GM21529 (cell line): Measurements from ENCODE around the gene ARID2.

Source experiments
- ATAC-seq: cut with Tn5 transposase; IDR thresholded peaks from one replicate; pipeline ENCODE4 v1.9.1; 2021; ENCODE audit not compliant: unreplicated experiment

ARID2 gene, protein sequence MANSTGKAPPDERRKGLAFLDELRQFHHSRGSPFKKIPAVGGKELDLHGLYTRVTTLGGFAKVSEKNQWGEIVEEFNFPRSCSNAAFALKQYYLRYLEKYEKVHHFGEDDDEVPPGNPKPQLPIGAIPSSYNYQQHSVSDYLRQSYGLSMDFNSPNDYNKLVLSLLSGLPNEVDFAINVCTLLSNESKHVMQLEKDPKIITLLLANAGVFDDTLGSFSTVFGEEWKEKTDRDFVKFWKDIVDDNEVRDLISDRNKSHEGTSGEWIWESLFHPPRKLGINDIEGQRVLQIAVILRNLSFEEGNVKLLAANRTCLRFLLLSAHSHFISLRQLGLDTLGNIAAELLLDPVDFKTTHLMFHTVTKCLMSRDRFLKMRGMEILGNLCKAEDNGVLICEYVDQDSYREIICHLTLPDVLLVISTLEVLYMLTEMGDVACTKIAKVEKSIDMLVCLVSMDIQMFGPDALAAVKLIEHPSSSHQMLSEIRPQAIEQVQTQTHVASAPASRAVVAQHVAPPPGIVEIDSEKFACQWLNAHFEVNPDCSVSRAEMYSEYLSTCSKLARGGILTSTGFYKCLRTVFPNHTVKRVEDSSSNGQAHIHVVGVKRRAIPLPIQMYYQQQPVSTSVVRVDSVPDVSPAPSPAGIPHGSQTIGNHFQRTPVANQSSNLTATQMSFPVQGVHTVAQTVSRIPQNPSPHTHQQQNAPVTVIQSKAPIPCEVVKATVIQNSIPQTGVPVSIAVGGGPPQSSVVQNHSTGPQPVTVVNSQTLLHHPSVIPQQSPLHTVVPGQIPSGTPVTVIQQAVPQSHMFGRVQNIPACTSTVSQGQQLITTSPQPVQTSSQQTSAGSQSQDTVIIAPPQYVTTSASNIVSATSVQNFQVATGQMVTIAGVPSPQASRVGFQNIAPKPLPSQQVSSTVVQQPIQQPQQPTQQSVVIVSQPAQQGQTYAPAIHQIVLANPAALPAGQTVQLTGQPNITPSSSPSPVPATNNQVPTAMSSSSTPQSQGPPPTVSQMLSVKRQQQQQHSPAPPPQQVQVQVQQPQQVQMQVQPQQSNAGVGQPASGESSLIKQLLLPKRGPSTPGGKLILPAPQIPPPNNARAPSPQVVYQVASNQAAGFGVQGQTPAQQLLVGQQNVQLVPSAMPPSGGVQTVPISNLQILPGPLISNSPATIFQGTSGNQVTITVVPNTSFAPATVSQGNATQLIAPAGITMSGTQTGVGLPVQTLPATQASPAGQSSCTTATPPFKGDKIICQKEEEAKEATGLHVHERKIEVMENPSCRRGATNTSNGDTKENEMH (N-terminal part only)

DNA sequence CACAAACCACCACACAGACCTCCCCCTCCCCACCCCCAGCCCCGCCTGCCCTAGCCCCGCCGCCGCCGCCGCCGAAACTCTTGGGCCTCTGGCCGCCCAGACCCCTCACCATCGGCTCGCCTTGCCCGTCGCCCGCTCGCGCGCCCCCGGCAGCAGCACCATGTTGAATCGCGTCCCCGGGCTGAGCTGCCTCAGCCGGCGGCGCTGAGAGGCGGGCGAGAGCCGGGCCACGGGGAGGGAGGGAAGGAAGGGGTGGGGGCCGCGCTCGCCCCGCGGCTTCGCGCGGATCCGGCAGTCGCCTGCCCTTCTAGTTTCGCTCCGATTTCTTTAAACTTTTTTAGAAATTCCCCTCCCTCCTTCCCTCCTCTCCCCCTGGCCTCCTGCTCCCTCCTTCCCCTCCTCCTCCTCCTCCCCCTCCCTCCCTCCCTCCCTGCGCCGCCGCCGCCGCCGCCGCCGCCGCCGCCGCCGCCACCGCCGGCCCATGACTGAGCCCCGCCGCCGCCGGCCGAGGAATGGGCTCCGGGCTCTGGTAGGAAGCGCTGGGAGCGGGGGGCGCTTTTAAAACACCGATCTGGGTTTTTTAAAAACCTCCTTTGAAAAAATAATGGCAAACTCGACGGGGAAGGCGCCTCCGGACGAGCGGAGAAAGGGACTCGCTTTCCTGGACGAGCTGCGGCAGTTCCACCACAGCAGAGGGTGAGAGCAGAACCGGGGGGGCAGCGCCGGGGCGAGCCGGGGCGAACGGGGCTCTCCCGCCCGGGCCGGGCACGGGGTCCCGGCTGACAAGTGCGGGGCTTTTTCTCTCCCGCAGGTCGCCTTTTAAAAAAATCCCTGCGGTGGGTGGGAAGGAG, at the start of gene ARID2:
TSS of gene ARID2 (plus strand) at position 474 of the 851 bp plus-strand sequence. CDS start at position 605, 131 bp downstream.
- ATAC-seq: peak; percentile 9

DNA sequence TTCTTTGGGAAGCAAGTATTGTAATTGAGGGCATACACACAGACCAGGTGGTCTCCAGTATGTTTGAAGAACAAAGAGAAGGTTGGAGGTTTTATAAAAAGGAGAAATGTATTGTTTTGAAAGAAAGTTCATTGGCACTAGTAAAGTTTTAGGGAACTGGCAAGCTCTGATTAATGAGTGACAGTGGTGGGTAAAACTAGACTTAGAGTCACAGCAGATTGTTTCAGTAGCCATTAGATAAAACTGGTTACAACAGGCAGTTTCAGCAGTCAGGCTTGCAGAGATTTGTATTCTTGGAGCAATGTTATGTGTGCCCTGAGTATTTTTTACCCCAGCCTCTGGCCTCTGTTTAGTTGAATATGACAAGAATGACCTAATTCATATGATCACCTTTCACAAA, 49.1 kb upstream of the ARID2 start:
- ATAC-seq: no peak

DNA sequence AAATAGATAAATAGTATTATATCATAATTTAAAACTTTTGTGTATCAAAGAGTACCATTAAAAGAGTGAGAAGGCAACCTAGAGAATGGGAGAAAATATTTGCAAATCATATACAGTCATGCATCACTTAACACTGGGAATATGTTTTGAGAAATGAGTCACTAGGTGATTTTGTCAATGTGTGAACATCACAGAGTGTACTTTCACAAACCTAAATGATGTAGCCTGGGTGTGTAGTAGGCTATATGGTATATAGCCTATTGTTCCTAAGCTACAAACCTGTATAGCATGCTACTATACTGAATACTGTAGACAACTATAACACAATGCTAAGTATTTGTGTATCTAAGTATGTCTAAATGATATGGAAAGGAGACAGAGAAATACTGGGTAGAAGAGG, 48.0 kb upstream of the ARID2 start:
- no peak for ATAC-seq

DNA sequence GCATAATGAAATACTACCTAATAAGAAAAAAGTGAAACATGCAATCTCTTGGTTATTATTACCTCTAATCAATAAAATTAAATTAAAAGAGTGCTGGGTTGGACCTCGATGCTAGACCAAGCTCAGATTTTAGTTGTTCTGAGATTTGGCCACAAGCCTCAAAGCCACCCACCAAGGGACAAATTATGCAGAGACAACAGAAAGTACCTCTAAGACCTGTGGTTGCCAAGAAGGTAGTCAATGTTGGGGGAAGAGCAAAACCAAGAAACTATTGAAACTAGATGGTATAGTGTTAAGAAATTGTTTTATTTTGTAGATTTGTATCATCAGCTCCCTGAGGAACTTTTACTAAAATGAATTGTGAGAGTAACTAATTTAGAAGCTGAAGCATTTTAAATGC, 43.8 kb upstream of the ARID2 start:
- ATAC-seq: no peak

DNA sequence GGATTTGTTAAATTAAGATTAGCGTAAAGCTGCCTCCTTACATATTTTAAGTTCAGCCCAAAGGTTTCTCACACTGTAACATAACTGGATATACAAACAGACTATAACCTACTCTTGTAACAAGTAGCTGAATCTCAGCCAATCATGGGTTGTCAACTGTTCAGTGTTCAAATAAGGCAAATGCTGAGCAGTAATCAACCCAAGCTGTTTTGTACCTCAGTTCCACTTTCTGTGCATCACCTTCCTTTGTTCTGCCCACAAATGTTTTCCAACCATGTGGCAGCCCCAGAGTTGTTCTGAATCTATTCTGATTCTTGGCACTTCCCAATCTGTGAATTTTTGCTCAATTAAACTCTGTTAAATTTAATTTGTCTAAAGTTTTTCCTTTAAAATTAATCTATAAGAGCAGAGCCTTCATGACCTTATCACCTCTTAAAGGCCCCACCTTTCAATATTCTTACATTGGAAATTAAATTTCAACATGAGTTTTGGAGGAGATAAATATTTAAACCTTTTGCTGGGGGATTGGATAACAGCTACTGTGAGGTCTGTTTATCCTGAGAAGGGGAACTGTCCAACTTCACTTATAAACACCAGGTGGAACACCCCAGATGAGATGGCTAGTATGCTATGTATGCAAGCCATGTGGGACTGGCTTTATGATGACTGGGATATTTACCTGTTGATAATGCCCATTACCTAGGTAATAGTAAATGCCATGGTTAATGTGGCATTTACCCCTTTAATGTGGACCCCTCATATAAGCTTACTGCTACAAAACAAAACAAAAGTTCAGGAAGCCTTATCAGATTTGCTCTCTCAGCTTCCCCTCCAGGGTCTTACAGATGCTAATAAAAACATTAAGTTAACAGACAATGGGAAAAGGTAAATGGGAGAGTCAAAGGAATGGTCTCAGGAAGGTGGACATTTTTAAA, 42.2 kb upstream of the ARID2 start:
- no peak for ATAC-seq

DNA sequence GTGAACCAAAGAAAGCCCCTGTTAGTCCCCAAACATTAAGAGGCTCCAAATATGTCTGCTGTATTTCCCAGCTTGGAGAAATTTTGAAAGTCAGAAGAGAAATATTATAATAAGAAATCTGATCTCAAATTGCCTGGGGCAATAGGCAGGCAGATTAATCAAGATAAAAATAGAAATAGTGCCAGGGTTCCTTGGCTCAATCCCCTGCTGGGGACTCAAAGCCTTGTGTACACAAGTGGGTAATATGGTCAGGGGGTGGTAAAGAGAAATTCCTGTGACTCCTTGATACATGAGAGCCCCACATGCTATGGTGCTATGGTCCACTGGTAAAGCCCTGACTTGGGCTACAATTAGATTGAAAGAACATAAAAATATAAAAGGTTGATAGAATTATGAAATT, 41.3 kb upstream of the ARID2 start:
- no peak for ATAC-seq

DNA sequence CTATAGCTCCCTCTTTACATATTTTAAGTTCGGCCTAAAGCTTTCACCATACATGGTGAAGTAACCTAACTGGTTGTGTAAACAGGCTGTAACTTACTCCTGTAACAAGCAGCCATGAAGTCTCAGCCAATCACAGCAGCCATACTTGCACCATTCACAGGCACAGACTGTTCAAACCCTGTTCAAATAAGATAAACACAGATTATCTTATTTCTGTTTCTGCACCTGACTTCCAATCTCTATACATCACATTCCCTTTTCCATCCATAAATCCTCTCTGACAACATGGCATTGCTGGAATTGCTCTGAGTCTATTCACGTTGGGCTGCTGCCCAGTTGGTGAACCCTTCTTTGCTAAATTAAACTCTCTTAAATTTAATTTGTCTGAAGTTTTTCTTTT, 34.5 kb upstream of the ARID2 start:
- ATAC-seq: no peak

DNA sequence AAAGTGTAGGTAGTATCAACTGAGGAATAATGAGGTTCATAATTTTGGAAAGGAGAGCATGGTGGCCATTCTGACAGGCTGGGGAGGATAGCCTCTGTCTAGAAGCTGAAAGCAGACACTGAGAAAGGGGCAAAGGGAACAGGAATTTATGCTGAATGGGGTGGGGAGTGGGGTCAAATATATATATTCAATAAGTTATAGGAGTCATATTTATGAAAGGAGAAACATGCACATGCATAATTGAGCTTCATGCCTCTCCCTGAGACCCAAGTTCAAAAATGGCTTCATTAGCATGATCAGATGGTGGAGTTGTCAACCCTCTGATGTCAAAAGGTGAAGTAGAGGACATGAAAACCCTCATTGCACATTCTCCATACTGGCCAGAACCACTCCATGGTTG, 33.9 kb upstream of the ARID2 start:
- no peak for ATAC-seq

DNA sequence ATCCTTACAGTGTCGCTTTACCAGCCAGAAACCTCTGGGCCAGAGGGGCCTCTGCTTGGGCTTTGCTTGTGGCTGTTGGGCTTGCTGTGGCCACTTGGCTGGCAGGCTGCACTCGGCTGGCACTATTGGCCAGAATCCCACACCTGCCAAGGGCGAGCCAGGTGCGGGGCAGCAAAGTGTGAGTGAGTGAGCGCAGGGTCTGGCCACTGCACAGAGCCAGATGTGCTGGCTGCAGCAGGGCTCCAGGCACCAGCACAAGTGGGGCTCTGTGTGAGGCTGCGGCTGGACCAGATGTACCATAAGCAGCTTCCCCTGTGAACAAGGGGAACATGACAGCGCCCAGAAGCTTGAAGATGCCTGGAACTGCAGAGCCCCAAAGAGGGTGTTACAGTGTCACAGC, 33.5 kb upstream of the ARID2 start:
- ATAC-seq: no peak

DNA sequence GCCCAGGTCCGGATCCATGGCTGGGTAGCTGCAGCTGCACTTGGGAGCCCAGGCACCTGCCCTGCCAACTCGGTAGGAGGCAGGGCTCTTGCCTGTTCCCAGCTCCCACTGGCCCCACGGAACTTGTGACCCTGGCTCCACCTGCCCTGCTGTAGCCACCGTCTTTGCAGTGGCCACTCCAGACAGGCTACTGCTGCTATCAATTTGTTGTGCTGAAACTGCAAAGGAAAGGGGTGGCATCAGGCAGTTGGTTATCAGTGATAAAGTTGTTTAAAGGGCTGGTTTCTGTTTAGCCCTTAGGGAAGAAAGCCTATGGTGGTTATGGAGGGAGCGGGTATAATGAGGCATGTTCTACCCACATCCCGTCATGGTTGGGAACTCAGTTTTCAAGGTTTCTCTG, 32.1 kb upstream of the ARID2 start:
- no peak for ATAC-seq

DNA sequence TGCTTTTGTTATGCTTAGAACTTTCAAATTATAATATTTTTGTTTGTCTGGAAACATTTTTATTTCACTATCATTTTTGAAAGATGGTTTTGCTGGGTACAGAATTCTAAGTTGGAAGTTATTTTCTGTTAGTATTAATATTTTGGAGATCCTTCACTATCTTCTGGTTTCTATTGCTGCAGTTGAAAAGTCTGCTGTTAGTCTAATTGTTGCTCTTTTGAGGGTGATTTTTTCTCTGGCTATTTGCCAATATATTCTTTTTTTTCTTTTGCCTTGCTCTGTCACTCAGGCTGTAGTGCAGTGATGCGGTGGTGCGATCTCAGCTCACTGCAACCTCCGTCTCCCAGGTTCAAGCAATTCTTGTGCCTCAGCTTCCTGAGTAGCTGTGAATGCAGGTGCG, 28.2 kb upstream of the ARID2 start:
- ATAC-seq: no peak

DNA sequence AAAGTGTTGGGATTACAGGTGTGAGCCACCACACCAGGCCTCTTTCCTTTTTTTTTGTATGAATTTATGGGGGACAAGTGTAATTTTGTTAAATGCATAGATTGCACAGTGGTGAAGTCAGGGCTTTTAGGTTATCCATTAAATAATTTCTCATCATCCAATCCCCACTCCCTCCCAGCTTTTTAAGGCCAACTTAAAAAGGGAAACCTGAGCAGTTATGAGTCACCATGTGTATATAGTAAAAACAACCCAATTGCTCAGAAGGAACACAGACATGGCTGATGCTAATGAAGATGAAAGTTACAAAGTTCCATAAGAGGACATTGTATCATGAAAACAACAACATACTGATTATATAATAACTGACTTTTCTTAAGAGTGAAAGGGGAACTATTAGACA, 25.6 kb upstream of the ARID2 start:
- ATAC-seq: no peak

DNA sequence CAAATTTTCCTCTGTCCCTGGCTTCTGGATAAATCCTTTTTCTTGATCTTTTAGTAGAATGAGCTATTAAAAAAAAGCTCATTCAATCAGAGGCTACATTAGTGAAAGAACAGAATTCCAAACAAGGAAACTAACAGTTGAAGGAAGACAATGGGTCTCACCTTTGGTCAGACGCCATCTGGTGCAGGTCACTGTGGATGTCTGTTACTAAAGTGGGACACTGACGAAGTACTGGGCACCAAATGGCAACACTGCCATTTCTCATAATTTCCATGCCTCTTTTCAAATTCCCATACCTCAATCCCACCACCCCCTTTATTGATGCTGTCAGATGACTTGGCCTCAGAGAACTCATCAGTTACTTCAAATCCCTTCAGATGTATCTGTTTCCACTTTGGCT, 24.5 kb upstream of the ARID2 start:
- ATAC-seq: no peak

DNA sequence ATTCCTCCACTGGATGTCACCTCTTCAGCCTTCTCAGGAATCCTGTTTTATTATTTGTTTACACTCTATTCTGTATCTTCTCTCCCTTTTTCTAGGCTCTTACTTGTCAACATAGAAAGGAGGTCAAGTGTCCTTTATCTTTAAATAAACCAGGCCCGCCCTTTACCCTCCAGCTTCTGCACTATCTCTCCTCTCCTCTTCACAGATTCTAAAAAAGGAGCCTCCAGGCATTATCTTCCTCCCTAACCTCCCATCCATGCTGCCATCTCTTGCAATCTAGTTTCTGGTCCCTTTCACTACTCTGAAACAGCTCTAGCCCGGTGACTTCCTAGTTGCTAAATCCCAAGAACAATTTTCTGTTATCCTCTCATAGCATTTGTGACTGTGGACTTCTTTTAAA, 24.1 kb upstream of the ARID2 start:
- no peak for ATAC-seq

DNA sequence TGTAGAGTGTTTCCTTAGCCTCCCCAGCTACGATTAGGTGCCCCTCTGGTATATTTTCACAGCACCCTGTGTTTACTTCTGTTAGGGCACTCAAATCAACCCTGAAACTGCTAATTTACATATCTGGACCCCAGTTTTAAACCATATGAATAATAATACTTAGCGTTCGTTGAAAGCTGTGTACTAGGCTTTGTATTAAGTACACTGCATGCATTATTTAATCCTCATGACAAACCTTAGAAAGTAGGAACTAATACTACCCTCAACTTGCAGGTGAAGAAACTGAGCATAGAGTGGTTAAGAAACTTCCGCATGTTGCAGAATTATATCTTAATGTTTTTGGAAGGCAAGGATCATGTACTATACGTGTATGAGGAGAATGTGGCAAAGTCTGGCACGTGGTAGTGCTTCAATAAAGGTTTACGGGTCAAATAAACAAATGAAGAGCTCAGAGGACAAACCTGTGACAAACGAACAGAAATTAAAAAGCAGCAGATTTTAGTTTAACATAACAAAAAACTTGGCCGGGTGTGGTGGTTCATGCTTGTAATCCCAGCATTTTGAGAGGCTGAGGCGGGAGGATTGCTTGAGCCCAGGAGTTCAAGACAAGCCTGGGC, 22.2 kb upstream of the ARID2 start:
- no peak for ATAC-seq

DNA sequence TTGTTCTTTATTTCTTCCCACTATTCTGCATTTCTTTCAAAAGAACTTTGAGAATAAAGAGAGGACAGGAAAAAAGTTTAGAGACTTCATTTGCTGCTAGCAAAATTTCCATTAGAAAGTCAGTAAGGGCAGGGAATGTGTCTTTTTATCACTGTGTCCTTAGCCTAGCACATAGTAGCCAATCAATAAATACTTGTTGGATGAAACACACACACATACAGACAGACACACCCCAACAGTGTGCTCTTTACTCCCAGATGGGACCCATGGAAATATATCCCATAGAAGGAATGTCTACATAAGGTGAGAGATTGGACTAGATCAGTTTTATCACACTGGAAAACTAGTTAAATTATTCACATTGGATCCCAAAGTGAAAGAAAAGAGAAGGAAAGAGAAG, 21.1 kb upstream of the ARID2 start:
- ATAC-seq: no peak

DNA sequence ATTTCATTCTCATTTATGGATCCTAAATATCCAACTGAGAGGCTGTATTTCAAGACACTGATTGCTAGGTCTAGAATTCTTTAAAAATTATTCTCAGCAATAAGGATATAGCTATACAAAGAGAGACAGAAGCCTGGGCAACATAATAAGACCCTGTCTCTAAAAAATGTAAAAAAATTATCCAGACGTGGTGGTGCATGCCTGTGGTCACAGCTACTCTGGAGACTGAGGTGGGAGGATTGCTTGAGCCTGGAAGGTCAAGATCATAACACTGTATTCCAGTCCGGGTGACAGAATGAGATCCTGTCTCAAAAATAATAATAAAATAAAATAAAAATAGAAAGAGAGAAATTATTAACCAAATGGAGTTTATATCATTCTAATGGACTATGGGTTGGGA, 20.6 kb upstream of the ARID2 start:
- ATAC-seq: no peak

DNA sequence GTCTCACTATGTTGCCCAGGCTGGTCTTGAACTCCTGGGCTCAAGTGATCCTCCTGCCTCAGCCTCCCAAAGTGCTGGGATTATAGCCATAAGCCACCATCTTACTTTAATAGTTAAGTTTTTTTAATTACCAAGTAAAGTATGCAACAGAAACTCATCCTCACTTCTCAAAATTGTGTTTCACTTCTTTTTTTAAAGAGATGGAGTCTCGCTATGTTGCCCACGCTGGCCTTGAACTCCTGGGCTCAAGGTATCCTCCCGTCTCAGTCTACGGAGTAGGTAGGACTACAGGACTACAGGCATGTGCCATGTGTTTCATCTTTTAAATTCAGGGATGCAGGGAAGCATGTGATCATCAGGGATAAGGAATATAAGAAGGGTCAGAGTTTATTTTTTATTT, 17.2 kb upstream of the ARID2 start:
- ATAC-seq: no peak

DNA sequence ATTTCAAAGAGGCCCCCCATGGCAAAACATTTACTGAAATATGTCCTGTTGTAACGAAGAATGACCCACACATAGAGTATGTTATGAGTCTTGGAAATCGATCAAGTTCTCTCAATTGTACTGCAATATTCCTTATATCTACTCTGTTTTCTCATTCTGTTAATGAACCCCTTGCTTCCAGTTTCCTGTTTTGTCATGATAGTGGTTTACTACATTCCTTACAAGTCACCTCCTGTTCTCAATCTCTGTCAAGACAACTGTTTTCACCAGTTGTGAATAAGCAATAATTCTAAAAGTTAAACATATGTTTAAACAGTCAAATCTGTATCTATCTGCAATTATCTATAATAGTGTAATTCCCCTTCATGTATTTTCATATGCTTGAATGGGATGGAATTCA, 16.4 kb upstream of the ARID2 start:
- ATAC-seq: no peak
